ENCODE data around the gene OBP2B.

DNA sequence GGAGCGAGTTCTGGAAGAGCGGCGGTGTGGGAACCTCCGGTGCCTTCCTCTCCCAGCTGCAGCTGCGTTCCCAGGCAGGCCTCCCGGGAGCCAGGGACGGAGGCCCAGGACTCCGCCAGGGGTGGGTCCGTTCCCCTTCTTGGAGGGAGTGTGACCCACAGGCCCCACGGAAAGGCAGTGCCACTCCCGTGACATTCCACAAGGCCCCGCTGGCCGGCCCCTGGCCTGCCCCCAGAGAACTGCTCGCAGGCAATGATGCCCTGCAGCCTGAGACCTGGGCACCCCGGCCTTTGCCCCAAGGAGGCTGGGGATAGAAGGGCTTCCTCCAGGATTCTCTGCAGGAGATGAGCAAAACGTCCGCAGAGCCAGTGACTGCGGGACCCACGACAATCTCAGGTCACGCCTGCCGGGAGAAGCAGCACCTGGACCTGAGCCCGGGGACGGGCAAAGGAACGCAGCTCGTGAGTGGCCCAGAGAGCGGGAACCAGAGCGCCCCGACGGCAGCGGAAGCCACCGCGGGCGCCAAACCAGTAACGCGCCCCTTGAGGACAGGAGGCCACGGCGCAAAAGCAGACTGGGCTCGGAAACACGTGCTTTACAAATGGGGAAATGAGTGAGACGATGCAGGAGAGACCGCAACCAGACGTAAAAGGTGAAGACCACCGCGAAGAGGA lies 9.3 kb downstream of the OBP2B start:
- TF ChIP-seq EZH2phosphoT487 (IDR thresholded peaks at IDR 0.05; ENCODE audit: insufficient read depth, low read depth) (no peak), EZH2 (IDR thresholded peaks at IDR 0.05; ENCODE audit: insufficient read depth, poor library complexity, severe bottlenecking) (no peak)

All from GM23248 (cell line).